IMR-90 (cell line): ENCODE data around the gene NXT2. TPM values are rescaled to one million over a fixed set of nuclear protein-coding genes. Genes with fewer than 3 reads are reported as not detected.

Experiments used
- ATAC-seq: fragments of 200-7000 bp; cut with Tn5 transposase; 2 replicates; pipeline ENCODE4 v1.9.1; 2020; ENCODE audit warnings: low read depth, mild to moderate bottlenecking, moderate library complexity
- BruUV-seq: library from RNA; stranded (reverse); fragments of 400-500 nt; replicated peaks from 2 replicates; lab custom pipeline; 2021; lab: Mats Ljungman, UMichigan
- CTCF ChIA-PET: fragments of 300-600 bp; formaldehyde crosslinking; extraction: SDS; loops from one replicate; lab custom pipeline; 2021; ENCODE audit warnings: antibody characterized with exemption; lab: Yijun Ruan, JAX
- POLR2A ChIA-PET: fragments of 300-600 bp; sonication (Branson Sonifier 250); formaldehyde crosslinking; loops from one replicate; lab custom pipeline; 2022; ENCODE audit warnings: antibody characterized with exemption; ENCODE audit not compliant: unreplicated experiment; lab: Charles Lee
- DNase-seq: peaks from one replicate; pipeline ENCODE4 v3.0.0; 2013
- H2AFZ ChIP-seq: replicated peaks from 2 replicates; pipeline ENCODE3; 2013; ENCODE audit warnings: low read length, mild to moderate bottlenecking; ENCODE audit not compliant: poor library complexity
- H2AK5ac ChIP-seq: 2 replicates; pipeline ENCODE4 v1.6.1; 2013; ENCODE audit warnings: low read depth, low read length, inconsistent platforms
- H2AK9ac ChIP-seq: replicated peaks from 2 replicates; pipeline ENCODE3; 2013; ENCODE audit warnings: mild to moderate bottlenecking, low read depth, low read length, moderate library complexity; ENCODE audit not compliant: poor library complexity
- H2BK120ac ChIP-seq: 2 replicates; pipeline ENCODE4 v1.6.1; 2013; ENCODE audit warnings: low read depth, low read length, inconsistent platforms
- H2BK15ac ChIP-seq: 3 replicates; pipeline ENCODE4 v1.6.1; 2013; ENCODE audit warnings: low read depth, low read length, inconsistent platforms
- H2BK20ac ChIP-seq: 2 replicates; pipeline ENCODE4 v1.6.1; 2013; ENCODE audit warnings: low read depth, mild to moderate bottlenecking, inconsistent platforms, low read length, moderate library complexity
- H2BK5ac ChIP-seq: 2 replicates; pipeline ENCODE4 v1.6.1; 2013; ENCODE audit warnings: mild to moderate bottlenecking, low read depth, low read length, inconsistent platforms; ENCODE audit not compliant: poor library complexity, severe bottlenecking
- H3K14ac ChIP-seq: replicated peaks from 2 replicates; pipeline ENCODE4 v1.6.1; 2013; ENCODE audit warnings: low read depth, low read length, inconsistent platforms
- H3K18ac ChIP-seq: 2 replicates; pipeline ENCODE4 v1.6.1; 2013; ENCODE audit warnings: low read depth, low read length, control low read depth
- H3K23ac ChIP-seq: 2 replicates; pipeline ENCODE4 v1.6.1; 2013; ENCODE audit warnings: low read depth, low read length, inconsistent platforms
- H3K27ac ChIP-seq: 2 replicates; pipeline ENCODE4 v1.5.1; 2013; ENCODE audit warnings: mild to moderate bottlenecking, control low read depth, low read length; ENCODE audit not compliant: insufficient read depth
- H3K27me3 ChIP-seq: 2 replicates; pipeline ENCODE4 v1.6.1; 2013; ENCODE audit warnings: low read length; ENCODE audit not compliant: control insufficient read depth, insufficient read depth
- H3K36me3 ChIP-seq: 2 replicates; pipeline ENCODE4 v1.6.1; 2013; ENCODE audit warnings: low read length, mixed read lengths; ENCODE audit not compliant: control insufficient read depth, insufficient read depth
- H3K4ac ChIP-seq: 2 replicates; pipeline ENCODE4 v1.6.1; 2013; ENCODE audit warnings: low read depth, low read length, inconsistent platforms
- H3K4me1 ChIP-seq: 2 replicates; pipeline ENCODE4 v1.6.1; 2013; ENCODE audit warnings: low read length, mixed read lengths; ENCODE audit not compliant: control insufficient read depth, insufficient read depth
- H3K4me2 ChIP-seq: 2 replicates; pipeline ENCODE4 v1.6.1; 2013; ENCODE audit warnings: low read depth, mild to moderate bottlenecking, control low read depth, low read length, moderate library complexity
- H3K4me3 ChIP-seq: 2 replicates; pipeline ENCODE4 v1.5.1; 2013; ENCODE audit warnings: low read depth, mild to moderate bottlenecking, control low read depth, low read length, moderate library complexity; ENCODE audit not compliant: insufficient read depth
- H3K56ac ChIP-seq: 2 replicates; pipeline ENCODE4 v1.6.1; 2013; ENCODE audit warnings: low read length, inconsistent platforms; ENCODE audit not compliant: insufficient read depth; ENCODE audit errors: extremely low read depth
- H3K79me1 ChIP-seq, 2 experiments: 2 replicates each; pipeline ENCODE4 v1.6.1; 2013; ENCODE audit warnings: low read length in 2 of 2, inconsistent platforms in 1 of 2, low read depth in 1 of 2
- H3K9ac ChIP-seq: 2 replicates; pipeline ENCODE4 v1.6.1; 2013; ENCODE audit warnings: low read depth, low read length, control low read depth
- H3K9me1 ChIP-seq: 2 replicates; pipeline ENCODE4 v1.6.1; 2013; ENCODE audit warnings: low read length, inconsistent platforms; ENCODE audit not compliant: insufficient read depth
- H3K9me3 ChIP-seq: 2 replicates; pipeline ENCODE4 v1.6.1; 2013; ENCODE audit warnings: low read length; ENCODE audit not compliant: control insufficient read depth, insufficient read depth
- H4K20me1 ChIP-seq: 2 replicates; pipeline ENCODE4 v1.6.1; 2013; ENCODE audit warnings: low read length, inconsistent platforms; ENCODE audit not compliant: insufficient read depth
- H4K5ac ChIP-seq: 2 replicates; pipeline ENCODE4 v1.6.1; 2013; ENCODE audit warnings: mild to moderate bottlenecking, low read depth, low read length, control low read depth
- H4K8ac ChIP-seq, 2 experiments: 2 replicates each; pipeline ENCODE4 v1.6.1; 2013; ENCODE audit warnings: low read depth in 2 of 2, low read length in 2 of 2, control low read depth in 1 of 2, inconsistent platforms in 1 of 2
- H4K91ac ChIP-seq: 2 replicates; pipeline ENCODE4 v1.6.1; 2013; ENCODE audit warnings: low read depth, low read length, inconsistent platforms; ENCODE audit not compliant: insufficient read depth
- BHLHE40 ChIP-seq: fragments of 150-350 bp; IDR thresholded peaks from 2 replicates; pipeline ENCODE4 v1.6.1; 2016; ENCODE audit warnings: mild to moderate bottlenecking, low read depth, low read length
- CEBPB ChIP-seq: IDR thresholded peaks from 2 replicates; pipeline ENCODE4 v1.6.1; 2012; ENCODE audit warnings: low read depth, low read length, improper control_type of control experiment
- CHD1 ChIP-seq: IDR thresholded peaks from 2 replicates; pipeline ENCODE4 v1.6.1; 2012; ENCODE audit warnings: low read depth, low read length, improper control_type of control experiment
- ELK1 ChIP-seq: fragments of 150-350 bp; IDR thresholded peaks from 2 replicates; pipeline ENCODE4 v1.6.1; 2016; ENCODE audit warnings: low read depth, mild to moderate bottlenecking, low read length, moderate library complexity, borderline replicate concordance
- FOS ChIP-seq: fragments of 150-350 bp; IDR thresholded peaks from 2 replicates; pipeline ENCODE4 v1.6.1; 2016; ENCODE audit warnings: low read depth, low read length
- MAFK ChIP-seq: IDR thresholded peaks from 2 replicates; pipeline ENCODE4 v1.6.1; 2012; ENCODE audit warnings: low read depth, low read length, improper control_type of control experiment
- MAZ ChIP-seq: IDR thresholded peaks from 2 replicates; pipeline ENCODE4 v1.6.1; 2012; ENCODE audit warnings: low read depth, mild to moderate bottlenecking, low read length, improper control_type of control experiment, moderate library complexity, borderline replicate concordance
- MXI1 ChIP-seq: IDR thresholded peaks from 2 replicates; pipeline ENCODE4 v1.6.1; 2012; ENCODE audit warnings: low read depth, mild to moderate bottlenecking, low read length, moderate library complexity, borderline replicate concordance
- NFE2L2 ChIP-seq: fragments of 150-350 bp; IDR thresholded peaks from 2 replicates; pipeline ENCODE4 v1.6.1; 2016; ENCODE audit warnings: low read depth, mild to moderate bottlenecking, low read length
- POLR2A ChIP-seq: IDR thresholded peaks from 2 replicates; pipeline ENCODE4 v1.6.1; 2012; ENCODE audit warnings: mild to moderate bottlenecking, low read depth, low read length
- RAD21 ChIP-seq: IDR thresholded peaks from 2 replicates; pipeline ENCODE4 v1.6.1; 2012; ENCODE audit warnings: low read length, improper control_type of control experiment
- RCOR1 ChIP-seq: IDR thresholded peaks from 2 replicates; pipeline ENCODE4 v1.6.1; 2012; ENCODE audit warnings: mild to moderate bottlenecking, low read length, improper control_type of control experiment; ENCODE audit not compliant: insufficient replicate concordance
- RFX5 ChIP-seq: IDR thresholded peaks from 2 replicates; pipeline ENCODE4 v1.8.0; 2012; ENCODE audit warnings: low read depth, mild to moderate bottlenecking, low read length, moderate library complexity
- SMC3 ChIP-seq: fragments of 150-350 bp; IDR thresholded peaks from 2 replicates; pipeline ENCODE4 v1.6.1; 2016; ENCODE audit warnings: low read depth, mild to moderate bottlenecking, antibody characterized with exemption, low read length, moderate library complexity
- WGBS, 2 experiments: methylation state at CpG; one replicate each; pipeline versions ENCODE4 v1.1.5 to v1.1.7; 2013; ENCODE audit warnings: missing lambda C conversion rate in 2 of 2; ENCODE audit not compliant: insufficient read length in 1 of 2; ENCODE audit errors: extremely low coverage in 2 of 2; 5-methylcytosine and 5-hydroxymethylcytosine counted together
- dilution Hi-C: fragments of 300-500 bp; cut with HindIII; formaldehyde crosslinking; loops from one replicate; pipeline ENCODE4 v1.14.3; 2018; ENCODE audit warnings: low sequenced_read_pairs; ENCODE audit not compliant: unreplicated experiment
- in situ Hi-C: fragments of 300-500 bp; cut with MboI; formaldehyde crosslinking; loops from 3 replicates; pipeline ENCODE4 v1.14.3; 2019; ENCODE audit warnings: low sequenced_read_pairs, inconsistent platforms, mixed read lengths
- intact Hi-C: fragments of 100-400 bp; cut with micrococcal nuclease; formaldehyde crosslinking; loops from 2 replicates; pipeline ENCODE4 v1.10.0; 2022
- polyA plus RNA-seq, 3 experiments: library from polyadenylated mRNA; depleted of rRNA; stranded (reverse); fragments of >200 nt; gene quantifications; 2 replicates each; pipeline ENCODE4 v1.2.3, GENCODE V29; 2012; ENCODE audit warnings: low replicate concordance in 1 of 3
- total RNA-seq: library from RNA; depleted of rRNA; stranded (reverse); fragments of >200 nt; gene quantifications from 2 replicates; pipeline ENCODE4 v1.2.3, GENCODE V29; 2012
- TF ChIP-seq, protein P1 (sequence below): conservative IDR thresholded peaks from 2 replicates; pipeline ENCODE4 v1.5.1; 2012; ENCODE audit warnings: mild to moderate bottlenecking, low read depth, low read length, improper control_type of control experiment
- TF ChIP-seq, protein P2 (sequence below): fragments of 150-350 bp; IDR thresholded peaks from 2 replicates; pipeline ENCODE4 v1.6.1; 2017; ENCODE audit warnings: mild to moderate bottlenecking, antibody characterized with exemption, low read length, low read depth

NXT2 gene
- total and polyA plus RNA-seq, 2 of the 4 experiments (the other 2 are of a cell fraction) = 3.6 to 8.1 TPM

- Histone ChIP-seq H2BK5ac (no peak overlapping the region), H4K5ac (no peak overlapping the region), H2BK20ac (no peak overlapping the region), H3K79me1 (no peaks in the 10 kb centered on the region), H2BK15ac (no peak overlapping the region), H2BK120ac (no peak overlapping the region), H3K4ac (no peak overlapping the region), H3K4me1 (no peaks in the 10 kb centered on the region), H3K9me3 (no peaks in the 10 kb centered on the region), H3K36me3 (no peaks in the 10 kb centered on the region), H3K14ac (no peak overlapping the region), H2AFZ (no peak overlapping the region), H4K8ac (no peak overlapping the region), H3K9me1 (no peaks in the 10 kb centered on the region), H3K56ac (no peak overlapping the region), H3K27ac (no peak overlapping the region), H3K4me3 (no peak overlapping the region), H4K91ac (no peak overlapping the region), H4K20me1 (no peaks in the 10 kb centered on the region), H2AK5ac (no peak overlapping the region), H3K18ac (no peak overlapping the region), H3K23ac (no peak overlapping the region), H3K4me2 (no peak overlapping the region), H2AK9ac (no peak overlapping the region), H3K9ac (no peak overlapping the region), H3K27me3 (peaks cover 11% of the 10 kb centered on the region)
- dilution Hi-C loops (no loop called here), intact Hi-C loops (no loop called here), in situ Hi-C loops (no loop called here)
- DNase-seq = no peak
- ChIA-PET POLR2A (no interaction called here), CTCF (no interaction called here)
- ATAC-seq = no peak
- no CpG with 5 or more reads among the region's 1 CpG for WGBS, 2 experiments
- no TSS peak for BruUV-seq
- TF ChIP-seq, protein P1, sequence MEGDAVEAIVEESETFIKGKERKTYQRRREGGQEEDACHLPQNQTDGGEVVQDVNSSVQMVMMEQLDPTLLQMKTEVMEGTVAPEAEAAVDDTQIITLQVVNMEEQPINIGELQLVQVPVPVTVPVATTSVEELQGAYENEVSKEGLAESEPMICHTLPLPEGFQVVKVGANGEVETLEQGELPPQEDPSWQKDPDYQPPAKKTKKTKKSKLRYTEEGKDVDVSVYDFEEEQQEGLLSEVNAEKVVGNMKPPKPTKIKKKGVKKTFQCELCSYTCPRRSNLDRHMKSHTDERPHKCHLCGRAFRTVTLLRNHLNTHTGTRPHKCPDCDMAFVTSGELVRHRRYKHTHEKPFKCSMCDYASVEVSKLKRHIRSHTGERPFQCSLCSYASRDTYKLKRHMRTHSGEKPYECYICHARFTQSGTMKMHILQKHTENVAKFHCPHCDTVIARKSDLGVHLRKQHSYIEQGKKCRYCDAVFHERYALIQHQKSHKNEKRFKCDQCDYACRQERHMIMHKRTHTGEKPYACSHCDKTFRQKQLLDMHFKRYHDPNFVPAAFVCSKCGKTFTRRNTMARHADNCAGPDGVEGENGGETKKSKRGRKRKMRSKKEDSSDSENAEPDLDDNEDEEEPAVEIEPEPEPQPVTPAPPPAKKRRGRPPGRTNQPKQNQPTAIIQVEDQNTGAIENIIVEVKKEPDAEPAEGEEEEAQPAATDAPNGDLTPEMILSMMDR = no peak
- TF ChIP-seq CEBPB (no peak), POLR2A (no peak), ELK1 (no peak), SMC3 (no peak), RFX5 (no peak), RCOR1 (no peak), MAZ (no peak), CHD1 (no peak), RAD21 (no peak), BHLHE40 (no peak), MXI1 (no peak), MAFK (no peak), FOS (no peak), NFE2L2 (no peak)
- TF ChIP-seq, protein P2, sequence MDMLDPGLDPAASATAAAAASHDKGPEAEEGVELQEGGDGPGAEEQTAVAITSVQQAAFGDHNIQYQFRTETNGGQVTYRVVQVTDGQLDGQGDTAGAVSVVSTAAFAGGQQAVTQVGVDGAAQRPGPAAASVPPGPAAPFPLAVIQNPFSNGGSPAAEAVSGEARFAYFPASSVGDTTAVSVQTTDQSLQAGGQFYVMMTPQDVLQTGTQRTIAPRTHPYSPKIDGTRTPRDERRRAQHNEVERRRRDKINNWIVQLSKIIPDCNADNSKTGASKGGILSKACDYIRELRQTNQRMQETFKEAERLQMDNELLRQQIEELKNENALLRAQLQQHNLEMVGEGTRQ = no peak
Measured at GRCh38 chrX:109578916-109579315, 42.3 kb downstream of the NXT2 start.
